Neural cell (in vitro differentiated cells): ENCODE results near the gene CPEB3. TPM values are rescaled to one million over a fixed set of nuclear protein-coding genes. Genes with fewer than 3 reads are reported as not detected.

Source experiments
- H2AFZ ChIP-seq: fragments of 200-600, 300-800 bp; sonication (generic), shearing (Covaris generic); 2 replicates; pipeline ENCODE4 v1.6.0; 2014; ENCODE audit warnings: low read depth, mild to moderate bottlenecking, antibody characterized with exemption, low read length, moderate library complexity
- H3F3A ChIP-seq: fragments of 200-600 bp; shearing (Covaris generic); 2 replicates; pipeline ENCODE4 v1.6.1; 2016; ENCODE audit warnings: mild to moderate bottlenecking, moderate library complexity, mixed read lengths, antibody characterized with exemption, low read length; ENCODE audit not compliant: insufficient read depth, poor library complexity, severe bottlenecking
- H3K27ac ChIP-seq: fragments of 200-600, 300-800 bp; sonication (generic), shearing (Covaris generic); 2 replicates; pipeline ENCODE4 v1.5.1; 2014; ENCODE audit warnings: mild to moderate bottlenecking, low read length, moderate library complexity
- H3K27me3 ChIP-seq: fragments of 300-800, 200-600 bp; sonication (generic), shearing (Covaris generic); 2 replicates; pipeline ENCODE4 v1.6.0; 2014; ENCODE audit warnings: mild to moderate bottlenecking, low read depth, low read length, moderate library complexity; ENCODE audit not compliant: insufficient read depth
- H3K36me3 ChIP-seq: fragments of 300-800, 200-600 bp; sonication (generic), shearing (Covaris generic); 2 replicates; pipeline ENCODE4 v1.5.1; 2014; ENCODE audit warnings: mild to moderate bottlenecking, antibody characterized with exemption, low read length, moderate library complexity; ENCODE audit not compliant: insufficient read depth
- H3K4me2 ChIP-seq: fragments of 300-800, 200-600 bp; sonication (generic), shearing (Covaris generic); 2 replicates; pipeline ENCODE4 v1.6.0; 2014; ENCODE audit warnings: mild to moderate bottlenecking, low read length
- H3K4me3 ChIP-seq: fragments of 300-800, 200-600 bp; sonication (generic), shearing (Covaris generic); 2 replicates; pipeline ENCODE4 v1.5.1; 2014; ENCODE audit warnings: mild to moderate bottlenecking, low read length, moderate library complexity
- H3K79me2 ChIP-seq: fragments of 200-600 bp; shearing (Covaris generic); replicated peaks from 2 replicates; pipeline ENCODE4 v1.6.0; 2014; ENCODE audit warnings: mild to moderate bottlenecking, low read length, moderate library complexity; ENCODE audit not compliant: insufficient read depth
- H3K9ac ChIP-seq: fragments of 300-800, 200-600 bp; sonication (generic), shearing (Covaris generic); 2 replicates; pipeline ENCODE4 v1.6.1; 2016; ENCODE audit warnings: mild to moderate bottlenecking, low read length, mixed read lengths
- H3K9me2 ChIP-seq: fragments of 200-600 bp; shearing (Covaris generic); 2 replicates; pipeline ENCODE4 v1.6.1; 2016; ENCODE audit warnings: mild to moderate bottlenecking, low read length, mixed read lengths; ENCODE audit not compliant: insufficient read depth
- H3K9me3 ChIP-seq: fragments of 200-600, 300-800 bp; sonication (generic), shearing (Covaris generic); 2 replicates; pipeline ENCODE4 v1.6.1; 2016; ENCODE audit warnings: mild to moderate bottlenecking, mixed run types, low read length, moderate library complexity, mixed read lengths
- H4K20me1 ChIP-seq: fragments of 200-600 bp; shearing (Covaris generic); 2 replicates; pipeline ENCODE4 v1.6.1; 2016; ENCODE audit warnings: mild to moderate bottlenecking, mixed run types; ENCODE audit not compliant: insufficient read depth
- CTCF ChIP-seq: fragments of 450-650 bp; IDR thresholded peaks from 2 replicates; pipeline ENCODE4 v1.5.1; 2014; ENCODE audit warnings: antibody characterized with exemption, mild to moderate bottlenecking, moderate library complexity; ENCODE audit not compliant: poor library complexity, severe bottlenecking
- EP300 ChIP-seq: fragments of 450-650 bp; conservative IDR thresholded peaks from 2 replicates; pipeline ENCODE4 v1.6.1; 2014; ENCODE audit warnings: antibody characterized with exemption, mild to moderate bottlenecking, moderate library complexity; ENCODE audit not compliant: poor library complexity, severe bottlenecking
- EZH2 ChIP-seq: fragments of 200-600, 300-800 bp; shearing (Covaris generic), sonication (generic); IDR thresholded peaks from 2 replicates; pipeline ENCODE4 v1.6.1; 2014; ENCODE audit warnings: antibody characterized with exemption, low read length, borderline replicate concordance, mild to moderate bottlenecking; ENCODE audit not compliant: insufficient read depth, poor library complexity, severe bottlenecking
- MXI1 ChIP-seq: fragments of 450-650 bp; conservative IDR thresholded peaks from 2 replicates; pipeline ENCODE4 v1.6.1; 2014; ENCODE audit warnings: antibody characterized with exemption, mild to moderate bottlenecking; ENCODE audit not compliant: poor library complexity, severe bottlenecking
- POLR2AphosphoS5 ChIP-seq: IDR thresholded peaks from 2 replicates; pipeline ENCODE4 v1.6.1; 2012
- RAD21 ChIP-seq: fragments of 450-650 bp; conservative IDR thresholded peaks from 2 replicates; pipeline ENCODE4 v1.6.1; 2014; ENCODE audit warnings: antibody characterized with exemption, mild to moderate bottlenecking, moderate library complexity
- REST ChIP-seq: IDR thresholded peaks from 2 replicates; pipeline ENCODE4 v1.6.1; 2012; ENCODE audit warnings: borderline replicate concordance
- SMC3 ChIP-seq: fragments of 450-650 bp; conservative IDR thresholded peaks from 2 replicates; pipeline ENCODE4 v1.6.1; 2014; ENCODE audit warnings: antibody characterized with exemption, mild to moderate bottlenecking, moderate library complexity; ENCODE audit not compliant: poor library complexity
- TAF1 ChIP-seq: IDR thresholded peaks from 2 replicates; pipeline ENCODE4 v1.6.1; 2012; ENCODE audit warnings: low read depth
- polyA plus RNA-seq: library from polyadenylated mRNA; depleted of rRNA; stranded (reverse); fragments of >200 nt; gene quantifications from 2 replicates; pipeline ENCODE4 v1.2.3, GENCODE V29; 2014

The CPEB3 gene
- polyA plus RNA-seq, 1 donor from 2014 or later: 20.0 TPM

GRCh38 chr10:92291616-92291865 is 663 bp upstream of the CPEB3 start:
- Histone ChIP-seq H3K79me2 (peaks cover 56% of the 10 kb centered on the region), H3K9me3 (no peaks in the 10 kb centered on the region), H3K9ac (peak overlapping the region; percentile 98), H3K36me3 (no peaks in the 10 kb centered on the region), H3K27ac (peak overlapping the region; percentile 81), H3K9me2 (no peaks in the 10 kb centered on the region), H3K4me2 (no peak overlapping the region), H3K4me3 (peak overlapping the region; percentile 93), H2AFZ (peak overlapping the region; percentile 99), H4K20me1 (no peaks in the 10 kb centered on the region), H3F3A (no peaks in the 10 kb centered on the region), H3K27me3 (no peaks in the 10 kb centered on the region)
- no peak for TF ChIP-seq EZH2
- no peak for TF ChIP-seq POLR2AphosphoS5
- TF ChIP-seq SMC3: no peak
- no peak for TF ChIP-seq RAD21
- no peak for TF ChIP-seq TAF1
- no peak for TF ChIP-seq EP300
- TF ChIP-seq CTCF: no peak
- no peak for TF ChIP-seq REST
- TF ChIP-seq MXI1: no peak

- no peaks in the 10 kb centered on the region for H3K9me2 ChIP-seq
Measured at GRCh38 chr10:92290076-92290836, 622 bp downstream of the CPEB3 start.

More at GRCh38 chr10:92290076-92290836, 622 bp downstream of the CPEB3 start:
- Histone ChIP-seq H4K20me1 (no peaks in the 10 kb centered on the region), H3K4me3 (peak overlapping the region; percentile 93), H3K9me3 (no peaks in the 10 kb centered on the region), H3K27ac (peak overlapping the region; percentile 81), H3K4me2 (peak overlapping the region; percentile 94), H2AFZ (peak overlapping the region; percentile 99), H3K79me2 (peaks cover 44% of the 10 kb centered on the region), H3K9ac (peak overlapping the region; percentile 98), H3F3A (no peaks in the 10 kb centered on the region), H3K27me3 (no peaks in the 10 kb centered on the region), H3K36me3 (no peaks in the 10 kb centered on the region)
- TF ChIP-seq REST: peak; percentile 1
- TF ChIP-seq CTCF: no peak
